ENCODE results near the gene TMEM207. TPM values are rescaled to one million over a fixed set of nuclear protein-coding genes. Genes with fewer than 3 reads are reported as not detected.

The TMEM207 gene
- total and polyA plus RNA-seq, 4 donors = not detected

- H3K4me3 ChIP-seq (ENCODE audit: low read depth in 1 of 3, low read length in 3 of 3) = no peak overlapping the region
- H3K9ac ChIP-seq (ENCODE audit: low read depth in 1 of 2, low read length in 2 of 2) = no peak overlapping the region
- no peak for DNase-seq (ENCODE audit: low spot score)
- no peak overlapping the region for H3K27ac ChIP-seq (ENCODE audit: low read depth in 1 of 2, low read length in 2 of 2)
- H3K4me1 ChIP-seq (ENCODE audit: control insufficient read depth in 4 of 4, insufficient read depth in 4 of 4, low read length in 3 of 4) = no peaks in the 10 kb centered on the region
- whole genome bisulfite sequencing = 76% methylated on average over 3 of the region's 3 CpGs
- TF ChIP-seq CTCF (IDR thresholded peaks at IDR 0.05; ENCODE audit: low read depth, low read length, missing input control) (no peak), EGR1 (IDR thresholded peaks at IDR 0.05; ENCODE audit: low read depth in 2 of 2) (no peak), HNF4G (IDR thresholded peaks at IDR 0.05) (no peak), NR2F2 (IDR thresholded peaks at IDR 0.05) (no peak), REST (IDR thresholded peaks at IDR 0.05) (no peak), JUND (IDR thresholded peaks at IDR 0.05) (no peak), GABPA (IDR thresholded peaks at IDR 0.05 in 1 of 2, conservative IDR thresholded peaks at IDR 0.05 in 1 of 2) (no peak), ZBTB33 (IDR thresholded peaks at IDR 0.05) (no peak), RXRA (IDR thresholded peaks at IDR 0.05) (no peak), TAF1 (conservative IDR thresholded peaks at IDR 0.05) (no peak), FOXA1 (IDR thresholded peaks at IDR 0.05) (no peak)
- H3K36me3 ChIP-seq (ENCODE audit: control insufficient read depth in 4 of 4, insufficient read depth in 3 of 4, low read depth in 1 of 4, low read length in 3 of 4) = no peaks in the 10 kb centered on the region
- H3K9me3 ChIP-seq (ENCODE audit: control insufficient read depth in 4 of 4, low read length in 3 of 4) = no peaks in the 10 kb centered on the region
- H3K27me3 ChIP-seq (ENCODE audit: control insufficient read depth in 4 of 4, insufficient read depth in 4 of 4, low read length in 3 of 4) = no peaks in the 10 kb centered on the region
Observed at GRCh38 chr3:190435618-190436017, 14.1 kb downstream of the TMEM207 start.

- DNase-seq (ENCODE audit: low spot score) = no peak
- Histone ChIP-seq H3K27ac (ENCODE audit: low read depth in 1 of 2, low read length in 2 of 2) (no peak overlapping the region), H3K9me3 (ENCODE audit: control insufficient read depth in 4 of 4, low read length in 3 of 4) (no peaks in the 10 kb centered on the region), H3K4me3 (ENCODE audit: low read depth in 1 of 3, low read length in 3 of 3) (no peak overlapping the region), H3K4me1 (ENCODE audit: control insufficient read depth in 4 of 4, insufficient read depth in 4 of 4, low read length in 3 of 4) (no peaks in the 10 kb centered on the region), H3K9ac (ENCODE audit: low read depth in 1 of 2, low read length in 2 of 2) (no peak overlapping the region), H3K27me3 (ENCODE audit: control insufficient read depth in 4 of 4, insufficient read depth in 4 of 4, low read length in 3 of 4) (no peaks in the 10 kb centered on the region), H3K36me3 (ENCODE audit: control insufficient read depth in 4 of 4, insufficient read depth in 3 of 4, low read depth in 1 of 4, low read length in 3 of 4) (no peaks in the 10 kb centered on the region)
- TF ChIP-seq SP1 (IDR thresholded peaks at IDR 0.05) (no peak), FOXA1 (IDR thresholded peaks at IDR 0.05) (no peak), ATF3 (IDR thresholded peaks at IDR 0.05) (no peak), RXRA (IDR thresholded peaks at IDR 0.05) (no peak), TAF1 (conservative IDR thresholded peaks at IDR 0.05) (no peak), FOXA2 (IDR thresholded peaks at IDR 0.05) (no peak), YY1 (IDR thresholded peaks at IDR 0.05) (no peak), HNF4A (conservative IDR thresholded peaks at IDR 0.05) (no peak), NR2F2 (IDR thresholded peaks at IDR 0.05) (no peak)
- WGBS = 89% methylated on average over 4 of the region's 4 CpGs
Observed at GRCh38 chr3:190433626-190434025, 16.1 kb downstream of the TMEM207 start.
